NCI-H2171 treated with DMSO at 0.1 percent for 48 hours (cell line): ENCODE measurements around the gene CATSPERZ.

Experiments
- DNase-seq: peaks from one replicate; lab custom pipeline; 2025; lab: John Stamatoyannopoulos, UW

The CATSPERZ gene

GRCh38 chr11:64342869-64343745 is 42.9 kb downstream of the CATSPERZ start:
- no peak for DNase-seq

DNA sequence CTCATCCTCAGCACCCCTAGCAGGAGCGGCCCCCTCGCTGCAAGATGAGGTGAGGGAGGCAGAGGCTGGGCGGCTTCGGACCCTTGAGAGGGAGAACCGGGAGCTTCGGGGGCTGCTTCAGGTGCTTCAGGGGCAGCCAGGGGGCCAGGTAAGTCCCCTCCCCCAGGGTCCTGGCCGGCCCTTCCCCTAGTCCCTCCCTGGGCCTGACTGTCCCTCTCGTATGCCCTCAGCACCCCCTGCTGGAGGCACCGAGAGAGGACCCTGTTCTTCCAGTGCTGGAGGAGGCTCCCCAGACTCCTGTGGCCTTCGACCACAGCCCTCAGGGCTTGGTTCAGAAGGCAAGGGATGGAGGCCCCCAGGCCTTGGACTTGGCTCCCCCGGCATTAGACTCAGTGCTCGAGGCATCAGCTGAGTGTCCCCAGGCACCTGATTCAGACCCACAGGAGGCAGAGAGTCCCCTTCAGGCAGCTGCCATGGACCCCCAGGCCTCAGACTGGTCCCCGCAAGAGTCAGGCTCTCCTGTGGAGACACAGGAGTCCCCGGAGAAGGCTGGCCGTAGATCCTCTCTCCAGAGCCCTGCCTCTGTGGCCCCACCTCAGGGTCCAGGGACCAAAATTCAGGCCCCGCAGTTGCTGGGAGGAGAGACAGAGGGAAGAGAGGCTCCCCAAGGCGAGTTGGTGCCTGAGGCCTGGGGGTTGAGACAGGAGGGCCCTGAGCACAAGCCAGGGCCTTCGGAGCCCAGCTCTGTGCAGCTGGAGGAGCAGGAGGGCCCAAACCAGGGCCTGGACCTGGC is 43.8 kb downstream of the CATSPERZ start:
- no peak for DNase-seq

- DNase-seq, result no peak
Observed at GRCh38 chr11:64344787-64345186, 44.6 kb downstream of the CATSPERZ start.

DNA sequence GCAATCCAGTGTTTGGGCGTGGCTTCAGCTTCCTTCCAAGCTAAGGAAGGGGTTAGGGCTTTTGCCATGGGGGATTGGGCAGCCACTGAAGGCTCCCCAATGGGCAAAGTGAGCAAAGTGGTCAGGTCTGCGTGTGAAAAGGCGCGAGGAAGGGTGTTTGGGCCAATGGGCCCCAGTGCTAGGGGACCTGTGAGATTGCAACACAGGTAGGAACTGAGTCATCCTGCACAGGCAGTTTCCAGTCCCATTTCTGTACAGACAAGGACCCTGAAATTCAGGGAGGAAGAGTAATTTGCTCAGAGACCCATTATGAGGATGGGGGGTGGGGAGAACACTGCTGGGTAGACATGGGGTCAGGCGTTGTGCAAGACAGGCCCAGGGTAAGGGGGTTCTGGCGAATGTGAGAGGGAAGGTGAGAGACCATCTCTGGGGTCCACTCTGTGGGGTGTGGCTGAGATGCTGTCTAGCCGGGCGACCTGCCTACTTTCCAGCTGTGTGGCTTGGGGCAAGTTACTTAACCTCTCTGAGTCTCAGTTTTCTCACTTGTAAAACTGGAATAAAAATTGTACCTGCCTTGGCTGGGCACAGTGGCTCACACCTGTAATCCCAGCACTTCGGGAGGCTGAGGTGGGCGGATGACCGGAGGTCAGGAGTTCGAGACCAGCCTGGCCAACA is 47.2 kb downstream of the CATSPERZ start:
- no peak for DNase-seq

DNA sequence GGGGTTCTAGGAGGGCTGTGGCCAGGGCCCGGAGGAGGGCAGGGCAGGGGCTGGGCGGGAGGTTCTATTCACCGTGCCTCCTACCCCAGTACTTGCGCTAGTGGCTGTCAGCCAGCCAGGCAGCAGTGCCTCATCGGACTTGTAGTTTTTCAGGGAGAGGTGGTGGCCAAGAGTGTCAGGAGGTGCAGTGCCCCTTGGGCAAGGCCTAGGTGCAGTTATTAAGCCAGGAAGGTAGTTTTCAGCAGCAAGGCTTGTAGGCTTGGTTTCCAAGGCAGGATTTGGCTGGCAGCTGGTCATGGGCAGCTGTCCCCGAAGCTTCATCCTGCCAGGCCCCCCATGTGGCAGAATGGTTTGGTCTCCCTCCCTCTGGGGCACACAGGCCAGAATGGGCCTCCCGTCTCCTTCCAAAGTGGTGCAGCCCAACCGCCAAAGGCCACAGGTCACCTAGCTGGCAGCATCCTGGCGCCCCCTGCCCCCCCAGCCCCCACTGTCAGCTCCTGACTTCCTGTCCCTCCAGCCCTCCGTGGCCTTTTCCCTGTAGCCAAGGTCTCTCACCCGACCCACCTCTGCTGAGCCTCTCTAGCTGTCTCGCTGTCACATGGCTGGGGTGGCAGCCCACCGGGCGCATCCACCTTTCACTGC is 48.3 kb downstream of the CATSPERZ start:
- DNase-seq, result no peak

GRCh38 chr11:64349025-64349387 is 48.8 kb downstream of the CATSPERZ start:
- no peak for DNase-seq

DNA sequence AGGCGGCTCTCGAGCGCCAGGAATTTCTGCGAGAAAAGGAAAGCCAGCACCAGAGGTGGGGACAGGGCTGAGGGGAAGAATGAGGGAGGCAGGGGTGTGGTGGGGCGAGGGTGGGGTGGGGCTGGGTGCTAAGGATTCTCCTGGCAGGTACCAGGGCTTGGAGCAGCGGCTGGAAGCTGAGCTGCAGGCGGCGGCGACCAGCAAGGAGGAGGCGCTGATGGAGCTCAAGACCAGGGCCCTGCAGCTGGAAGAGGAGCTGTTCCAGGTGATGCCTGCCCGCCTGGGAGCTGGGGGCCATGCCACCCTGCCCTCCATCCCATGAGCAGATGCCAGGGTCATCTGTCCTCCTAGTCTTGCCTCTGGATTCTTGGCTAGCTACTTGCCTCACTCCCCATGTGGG is 49.2 kb downstream of the CATSPERZ start:
- no peak for DNase-seq

DNA sequence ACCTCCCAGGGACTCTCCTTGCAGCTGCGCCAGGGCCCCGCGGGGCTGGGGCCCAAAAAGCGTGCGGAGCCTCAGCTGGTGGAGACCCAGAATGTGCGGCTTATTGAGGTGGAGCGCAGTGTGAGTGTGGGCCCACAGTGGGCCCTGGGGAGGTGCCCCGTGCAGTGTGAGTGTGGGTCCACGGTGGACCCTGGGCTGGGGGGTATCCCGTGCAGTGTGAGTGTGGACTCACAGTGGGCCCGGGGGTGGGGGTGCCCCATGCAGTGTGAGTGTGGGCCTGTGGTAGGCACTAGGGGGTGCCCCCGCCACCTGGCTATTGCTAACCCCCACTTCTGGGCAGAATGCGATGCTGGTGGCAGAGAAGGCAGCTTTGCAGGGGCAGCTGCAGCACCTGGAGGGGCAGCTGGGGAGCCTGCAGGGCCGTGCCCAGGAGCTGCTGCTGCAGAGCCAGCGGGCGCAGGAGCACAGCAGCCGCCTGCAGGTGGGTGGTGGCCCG is 51.0 kb downstream of the CATSPERZ start:
- DNase-seq, result no peak

- DNase-seq, result no peak
Observed at GRCh38 chr11:64352099-64352994, 52.2 kb downstream of the CATSPERZ start.

DNA sequence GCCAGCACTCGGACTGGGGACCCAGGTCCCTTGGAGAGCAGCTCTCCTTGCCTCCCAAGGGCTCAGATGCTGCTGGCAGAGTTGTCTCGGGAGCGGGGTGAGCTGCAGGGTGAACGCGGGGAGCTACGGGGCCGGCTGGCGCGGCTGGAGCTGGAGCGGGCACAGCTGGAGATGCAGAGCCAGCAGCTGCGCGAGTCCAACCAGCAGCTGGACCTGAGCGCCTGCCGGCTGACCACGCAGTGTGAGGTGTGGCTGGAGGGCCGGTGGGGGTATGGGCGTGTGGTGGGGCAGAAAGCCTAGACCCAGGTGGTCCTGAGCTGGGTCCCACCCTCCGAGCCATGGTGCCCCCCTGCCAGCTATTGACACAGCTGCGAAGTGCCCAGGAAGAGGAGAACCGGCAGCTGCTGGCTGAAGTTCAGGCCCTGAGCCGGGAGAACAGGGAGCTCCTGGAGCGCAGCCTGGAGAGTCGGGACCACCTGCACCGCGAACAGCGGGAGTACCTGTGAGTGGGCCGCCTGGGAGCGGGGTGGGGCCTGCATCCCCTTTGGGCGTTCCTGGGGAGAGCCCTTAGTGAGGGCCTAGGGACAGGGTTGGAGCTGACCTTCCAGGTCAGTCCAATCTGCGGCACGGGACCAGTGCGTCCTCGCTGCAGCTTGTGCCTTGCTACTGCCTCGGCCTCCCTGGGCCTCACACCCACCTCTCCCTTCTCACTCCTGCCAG is 53.0 kb downstream of the CATSPERZ start:
- DNase-seq, result no peak

DNA sequence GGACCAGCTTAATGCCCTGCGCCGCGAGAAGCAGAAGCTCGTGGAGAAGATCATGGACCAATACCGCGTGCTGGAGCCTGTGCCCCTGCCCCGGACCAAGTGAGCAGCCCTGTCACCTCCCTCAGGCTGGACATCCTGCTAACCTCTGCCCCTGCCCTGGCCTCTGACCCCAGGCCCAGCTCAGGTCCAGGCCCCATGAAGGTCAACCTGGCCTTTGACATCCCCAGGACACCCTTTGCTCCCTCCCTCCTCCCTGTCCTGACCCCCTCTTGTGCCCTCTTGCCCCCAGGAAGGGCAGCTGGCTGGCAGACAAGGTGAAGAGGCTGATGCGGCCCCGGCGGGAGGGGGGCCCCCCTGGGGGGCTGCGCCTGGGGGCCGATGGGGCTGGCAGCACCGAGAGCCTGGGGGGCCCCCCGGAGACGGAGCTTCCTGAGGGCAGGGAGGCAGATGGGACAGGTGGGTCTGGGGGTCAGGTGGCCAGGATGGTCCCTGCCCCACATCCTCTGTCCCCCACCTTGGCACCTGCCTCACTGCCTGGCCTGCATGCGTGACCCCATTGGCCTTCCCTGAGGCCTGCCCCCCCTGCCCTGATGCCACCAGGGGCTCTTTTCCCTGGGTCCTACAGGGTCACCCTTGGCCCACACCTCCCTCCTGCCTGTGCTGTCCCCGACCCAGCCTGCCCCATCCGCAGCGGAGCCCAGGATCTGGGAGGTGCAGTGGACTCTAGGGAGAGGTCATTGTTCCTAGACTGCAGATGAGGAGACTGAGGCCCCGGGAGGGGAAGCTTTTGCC is 53.8 kb downstream of the CATSPERZ start:
- DNase-seq, result no peak
